22Rv1 (cell line): ENCODE results near the gene ATP9A.

Source experiments
- CTCF ChIP-seq: fragments of 450-650 bp; IDR thresholded peaks from 2 replicates; pipeline ENCODE4 v1.5.1; 2017; ENCODE audit warnings: mild to moderate bottlenecking
- ZFX ChIP-seq: fragments of 450-650 bp; IDR thresholded peaks from 2 replicates; pipeline ENCODE4 v1.6.1; 2017; ENCODE audit warnings: antibody characterized with exemption, borderline replicate concordance

GRCh38 chr20:51768759-51769517, 748 bp upstream of the ATP9A start:
- TF ChIP-seq CTCF (no peak), ZFX (no peak)
